IMR-90 (cell line): ENCODE measurements around the gene PMM2. TPM values are rescaled to one million over a fixed set of nuclear protein-coding genes. Genes with fewer than 3 reads are reported as not detected.
"Not testable (repeated sequence)": the region's sequence is repeated elsewhere in the genome, so short reads cannot be mapped to it uniquely, and the experiment has no call there.

Source experiments
- ATAC-seq: fragments of 200-7000 bp; cut with Tn5 transposase; 2 replicates; pipeline ENCODE4 v1.9.1; 2020; ENCODE audit warnings: low read depth, mild to moderate bottlenecking, moderate library complexity
- BruUV-seq: library from RNA; stranded (reverse); fragments of 400-500 nt; replicated peaks from 2 replicates; lab custom pipeline; 2021; lab: Mats Ljungman, UMichigan
- CTCF ChIA-PET: fragments of 300-600 bp; formaldehyde crosslinking; extraction: SDS; loops from one replicate; lab custom pipeline; 2021; ENCODE audit warnings: antibody characterized with exemption; lab: Yijun Ruan, JAX
- POLR2A ChIA-PET: fragments of 300-600 bp; sonication (Branson Sonifier 250); formaldehyde crosslinking; loops from one replicate; lab custom pipeline; 2022; ENCODE audit warnings: antibody characterized with exemption; ENCODE audit not compliant: unreplicated experiment; lab: Charles Lee
- DNase-seq: peaks from one replicate; pipeline ENCODE4 v3.0.0; 2013
- H2AFZ ChIP-seq: replicated peaks from 2 replicates; pipeline ENCODE3; 2013; ENCODE audit warnings: low read length, mild to moderate bottlenecking; ENCODE audit not compliant: poor library complexity
- H2AK5ac ChIP-seq: 2 replicates; pipeline ENCODE4 v1.6.1; 2013; ENCODE audit warnings: low read depth, low read length, inconsistent platforms
- H2AK9ac ChIP-seq: replicated peaks from 2 replicates; pipeline ENCODE3; 2013; ENCODE audit warnings: mild to moderate bottlenecking, low read depth, low read length, moderate library complexity; ENCODE audit not compliant: poor library complexity
- H2BK120ac ChIP-seq: 2 replicates; pipeline ENCODE4 v1.6.1; 2013; ENCODE audit warnings: low read depth, low read length, inconsistent platforms
- H2BK15ac ChIP-seq: 3 replicates; pipeline ENCODE4 v1.6.1; 2013; ENCODE audit warnings: low read depth, low read length, inconsistent platforms
- H2BK20ac ChIP-seq: 2 replicates; pipeline ENCODE4 v1.6.1; 2013; ENCODE audit warnings: low read depth, mild to moderate bottlenecking, inconsistent platforms, low read length, moderate library complexity
- H2BK5ac ChIP-seq: 2 replicates; pipeline ENCODE4 v1.6.1; 2013; ENCODE audit warnings: mild to moderate bottlenecking, low read depth, low read length, inconsistent platforms; ENCODE audit not compliant: poor library complexity, severe bottlenecking
- H3K14ac ChIP-seq: replicated peaks from 2 replicates; pipeline ENCODE4 v1.6.1; 2013; ENCODE audit warnings: low read depth, low read length, inconsistent platforms
- H3K18ac ChIP-seq: 2 replicates; pipeline ENCODE4 v1.6.1; 2013; ENCODE audit warnings: low read depth, low read length, control low read depth
- H3K23ac ChIP-seq: 2 replicates; pipeline ENCODE4 v1.6.1; 2013; ENCODE audit warnings: low read depth, low read length, inconsistent platforms
- H3K27ac ChIP-seq: 2 replicates; pipeline ENCODE4 v1.5.1; 2013; ENCODE audit warnings: mild to moderate bottlenecking, control low read depth, low read length; ENCODE audit not compliant: insufficient read depth
- H3K27me3 ChIP-seq: 2 replicates; pipeline ENCODE4 v1.6.1; 2013; ENCODE audit warnings: low read length; ENCODE audit not compliant: control insufficient read depth, insufficient read depth
- H3K36me3 ChIP-seq: 2 replicates; pipeline ENCODE4 v1.6.1; 2013; ENCODE audit warnings: low read length, mixed read lengths; ENCODE audit not compliant: control insufficient read depth, insufficient read depth
- H3K4ac ChIP-seq: 2 replicates; pipeline ENCODE4 v1.6.1; 2013; ENCODE audit warnings: low read depth, low read length, inconsistent platforms
- H3K4me1 ChIP-seq: 2 replicates; pipeline ENCODE4 v1.6.1; 2013; ENCODE audit warnings: low read length, mixed read lengths; ENCODE audit not compliant: control insufficient read depth, insufficient read depth
- H3K4me2 ChIP-seq: 2 replicates; pipeline ENCODE4 v1.6.1; 2013; ENCODE audit warnings: low read depth, mild to moderate bottlenecking, control low read depth, low read length, moderate library complexity
- H3K4me3 ChIP-seq: 2 replicates; pipeline ENCODE4 v1.5.1; 2013; ENCODE audit warnings: low read depth, mild to moderate bottlenecking, control low read depth, low read length, moderate library complexity; ENCODE audit not compliant: insufficient read depth
- H3K56ac ChIP-seq: 2 replicates; pipeline ENCODE4 v1.6.1; 2013; ENCODE audit warnings: low read length, inconsistent platforms; ENCODE audit not compliant: insufficient read depth; ENCODE audit errors: extremely low read depth
- H3K79me1 ChIP-seq, 2 experiments: 2 replicates each; pipeline ENCODE4 v1.6.1; 2013; ENCODE audit warnings: low read length in 2 of 2, inconsistent platforms in 1 of 2, low read depth in 1 of 2
- H3K9ac ChIP-seq: 2 replicates; pipeline ENCODE4 v1.6.1; 2013; ENCODE audit warnings: low read depth, low read length, control low read depth
- H3K9me1 ChIP-seq: 2 replicates; pipeline ENCODE4 v1.6.1; 2013; ENCODE audit warnings: low read length, inconsistent platforms; ENCODE audit not compliant: insufficient read depth
- H3K9me3 ChIP-seq: 2 replicates; pipeline ENCODE4 v1.6.1; 2013; ENCODE audit warnings: low read length; ENCODE audit not compliant: control insufficient read depth, insufficient read depth
- H4K20me1 ChIP-seq: 2 replicates; pipeline ENCODE4 v1.6.1; 2013; ENCODE audit warnings: low read length, inconsistent platforms; ENCODE audit not compliant: insufficient read depth
- H4K5ac ChIP-seq: 2 replicates; pipeline ENCODE4 v1.6.1; 2013; ENCODE audit warnings: mild to moderate bottlenecking, low read depth, low read length, control low read depth
- H4K8ac ChIP-seq, 2 experiments: 2 replicates each; pipeline ENCODE4 v1.6.1; 2013; ENCODE audit warnings: low read depth in 2 of 2, low read length in 2 of 2, control low read depth in 1 of 2, inconsistent platforms in 1 of 2
- H4K91ac ChIP-seq: 2 replicates; pipeline ENCODE4 v1.6.1; 2013; ENCODE audit warnings: low read depth, low read length, inconsistent platforms; ENCODE audit not compliant: insufficient read depth
- WGBS, 2 experiments: methylation state at CpG; one replicate each; pipeline versions ENCODE4 v1.1.5 to v1.1.7; 2013; ENCODE audit warnings: missing lambda C conversion rate in 2 of 2; ENCODE audit not compliant: insufficient read length in 1 of 2; ENCODE audit errors: extremely low coverage in 2 of 2; 5-methylcytosine and 5-hydroxymethylcytosine counted together
- dilution Hi-C: fragments of 300-500 bp; cut with HindIII; formaldehyde crosslinking; loops from one replicate; pipeline ENCODE4 v1.14.3; 2018; ENCODE audit warnings: low sequenced_read_pairs; ENCODE audit not compliant: unreplicated experiment
- in situ Hi-C: fragments of 300-500 bp; cut with MboI; formaldehyde crosslinking; loops from 3 replicates; pipeline ENCODE4 v1.14.3; 2019; ENCODE audit warnings: low sequenced_read_pairs, inconsistent platforms, mixed read lengths
- intact Hi-C: fragments of 100-400 bp; cut with micrococcal nuclease; formaldehyde crosslinking; loops from 2 replicates; pipeline ENCODE4 v1.10.0; 2022
- polyA plus RNA-seq, 3 experiments: library from polyadenylated mRNA; depleted of rRNA; stranded (reverse); fragments of >200 nt; gene quantifications; 2 replicates each; pipeline ENCODE4 v1.2.3, GENCODE V29; 2012; ENCODE audit warnings: low replicate concordance in 1 of 3
- total RNA-seq: library from RNA; depleted of rRNA; stranded (reverse); fragments of >200 nt; gene quantifications from 2 replicates; pipeline ENCODE4 v1.2.3, GENCODE V29; 2012

Gene PMM2
- total and polyA plus RNA-seq, 2 of the 4 experiments (the other 2 are of a cell fraction) = 25.8 to 38.9 TPM

GRCh38 chr16:8842016-8842415, 44.4 kb downstream of the PMM2 start:
- H3K27ac ChIP-seq, DNase-seq, H3K4me3 ChIP-seq, H3K4me1 ChIP-seq, ATAC-seq, H2BK15ac ChIP-seq, BruUV-seq, H2BK20ac ChIP-seq, H2BK120ac ChIP-seq, H3K4ac ChIP-seq, H3K23ac ChIP-seq, H3K18ac ChIP-seq, H3K36me3 ChIP-seq, in situ Hi-C loops, intact Hi-C loops, CTCF ChIA-PET, H4K91ac ChIP-seq, H3K27me3 ChIP-seq, H3K9ac ChIP-seq, H3K9me3 ChIP-seq, POLR2A ChIA-PET, H4K8ac ChIP-seq, H4K5ac ChIP-seq, H2AK9ac ChIP-seq, H3K4me2 ChIP-seq, H2BK5ac ChIP-seq, H3K14ac ChIP-seq, H2AK5ac ChIP-seq, H2AFZ ChIP-seq, H3K56ac ChIP-seq, dilution Hi-C loops: not testable (repeated sequence)
- 66% methylated on average over 2 of the region's 4 CpGs; no CpG with 5 or more reads in 1 of the 2 experiments for WGBS, 2 experiments
- Histone ChIP-seq H3K9me1 (peaks cover 13% of the 10 kb centered on the region), H4K20me1 (peaks cover 40% of the 10 kb centered on the region), H3K79me1 (peaks cover 3 to 30% of the 10 kb centered on the region in 2 experiments; a peak in 2 of 4 replicates)

- POLR2A ChIA-PET, H2BK20ac ChIP-seq, H3K23ac ChIP-seq, H3K27ac ChIP-seq, H3K9me3 ChIP-seq, H3K14ac ChIP-seq, H3K4me2 ChIP-seq, H3K27me3 ChIP-seq, H4K5ac ChIP-seq, CTCF ChIA-PET, H3K18ac ChIP-seq, intact Hi-C loops, H3K4me3 ChIP-seq, H2AK9ac ChIP-seq, dilution Hi-C loops, H2BK5ac ChIP-seq, H4K91ac ChIP-seq, H2AFZ ChIP-seq, BruUV-seq, DNase-seq, H3K4ac ChIP-seq, H3K9ac ChIP-seq, ATAC-seq, in situ Hi-C loops, H2BK120ac ChIP-seq, H3K56ac ChIP-seq, H2BK15ac ChIP-seq, H3K4me1 ChIP-seq, H2AK5ac ChIP-seq, H4K8ac ChIP-seq: not testable (repeated sequence)
- Histone ChIP-seq H4K20me1 (peaks cover 49% of the 10 kb centered on the region), H3K79me1 (peaks cover 9 to 38% of the 10 kb centered on the region in 2 experiments; a peak in 2 of 4 replicates), H3K9me1 (peaks cover 13% of the 10 kb centered on the region), H3K36me3 (peaks cover 18% of the 10 kb centered on the region)
- WGBS, 2 experiments = 89% methylated on average over 3 of the region's 12 CpGs; no CpG with 5 or more reads in 1 of the 2 experiments
Measured at GRCh38 chr16:8843296-8843695, 45.7 kb downstream of the PMM2 start.
